ENCODE data around the gene WDR31.
"Not testable (repeated sequence)": the region's sequence is repeated elsewhere in the genome, so short reads cannot be mapped to it uniquely, and the experiment has no call there.

The WDR31 gene

GRCh38 chr9:113302792-113303418, 37.2 kb downstream of the WDR31 start, which contains the start of gene RNF183:
RNF183 (minus strand) TSS chr9:113303376; CDS start chr9:113298184, 5,192 bp downstream.
- no peak for TF ChIP-seq CTCF (conservative IDR thresholded peaks at IDR 0.05; ENCODE audit: low read depth, low read length)
- no peak for DNase-seq (ENCODE audit: low read depth)
- H3K4me3 ChIP-seq (ENCODE audit: low read length) = no peak within 1 kb of the TSS

DNA sequence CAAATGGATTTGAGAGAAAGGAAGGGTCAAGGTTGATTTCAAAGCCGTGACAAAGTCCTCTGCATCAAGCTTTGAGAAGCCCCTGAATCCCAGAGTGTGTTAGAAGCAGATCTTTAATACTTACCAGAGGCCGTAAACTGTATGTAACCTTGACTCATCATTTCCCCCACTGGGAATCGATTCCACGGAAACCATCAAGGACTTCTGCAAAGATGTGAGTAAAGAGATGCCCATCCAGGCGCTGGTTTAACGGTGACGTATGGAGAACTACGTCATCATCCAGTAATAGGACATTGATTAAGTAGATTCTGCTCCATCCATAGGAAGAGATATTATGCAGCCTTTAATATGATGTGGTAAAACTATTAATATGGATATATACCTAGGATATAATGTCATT, 38.5 kb downstream of the WDR31 start:
- DNase-seq (ENCODE audit: low read depth) = no peak
- no peak for TF ChIP-seq CTCF (conservative IDR thresholded peaks at IDR 0.05; ENCODE audit: low read depth, low read length)
- H3K4me3 ChIP-seq (ENCODE audit: low read length) = no peak overlapping the region

GRCh38 chr9:113299800-113300292, 40.2 kb downstream of the WDR31 start:
- no peak for TF ChIP-seq CTCF (conservative IDR thresholded peaks at IDR 0.05; ENCODE audit: low read depth, low read length)
- no peak for DNase-seq (ENCODE audit: low read depth)

GRCh38 chr9:113298924-113299770, 40.9 kb downstream of the WDR31 start:
- no peak for DNase-seq (ENCODE audit: low read depth)
- no peak for TF ChIP-seq CTCF (conservative IDR thresholded peaks at IDR 0.05; ENCODE audit: low read depth, low read length)
- no peak overlapping the region for H3K4me3 ChIP-seq (ENCODE audit: low read length)

More at GRCh38 chr9:113299800-113300292, 40.2 kb downstream of the WDR31 start:
- no peak overlapping the region for H3K4me3 ChIP-seq (ENCODE audit: low read length)

DNA sequence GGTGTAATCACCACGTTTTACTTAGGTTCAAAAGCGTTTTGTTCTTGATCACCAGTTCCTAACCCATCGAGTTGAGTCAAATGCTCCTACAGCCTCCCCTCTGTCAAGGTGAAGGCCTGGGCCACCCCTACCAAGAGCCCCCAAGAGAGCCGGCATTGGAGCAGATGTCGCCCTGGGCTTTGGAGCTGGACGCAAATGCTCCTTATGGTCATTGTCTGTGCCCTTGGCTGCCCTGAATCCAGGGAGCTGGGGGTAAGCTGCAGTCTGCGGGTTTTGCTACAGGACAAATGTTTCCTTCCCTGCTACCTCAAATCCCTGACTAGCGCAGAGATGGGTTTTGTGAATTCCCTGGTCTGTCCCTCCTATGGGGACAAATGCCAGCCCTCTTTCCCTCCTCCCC, 41.8 kb downstream of the WDR31 start:
- no peak for DNase-seq (ENCODE audit: low read depth)
- TF ChIP-seq CTCF (conservative IDR thresholded peaks at IDR 0.05; ENCODE audit: low read depth, low read length) = no peak
- H3K4me3 ChIP-seq (ENCODE audit: low read length) = no peak overlapping the region

DNA sequence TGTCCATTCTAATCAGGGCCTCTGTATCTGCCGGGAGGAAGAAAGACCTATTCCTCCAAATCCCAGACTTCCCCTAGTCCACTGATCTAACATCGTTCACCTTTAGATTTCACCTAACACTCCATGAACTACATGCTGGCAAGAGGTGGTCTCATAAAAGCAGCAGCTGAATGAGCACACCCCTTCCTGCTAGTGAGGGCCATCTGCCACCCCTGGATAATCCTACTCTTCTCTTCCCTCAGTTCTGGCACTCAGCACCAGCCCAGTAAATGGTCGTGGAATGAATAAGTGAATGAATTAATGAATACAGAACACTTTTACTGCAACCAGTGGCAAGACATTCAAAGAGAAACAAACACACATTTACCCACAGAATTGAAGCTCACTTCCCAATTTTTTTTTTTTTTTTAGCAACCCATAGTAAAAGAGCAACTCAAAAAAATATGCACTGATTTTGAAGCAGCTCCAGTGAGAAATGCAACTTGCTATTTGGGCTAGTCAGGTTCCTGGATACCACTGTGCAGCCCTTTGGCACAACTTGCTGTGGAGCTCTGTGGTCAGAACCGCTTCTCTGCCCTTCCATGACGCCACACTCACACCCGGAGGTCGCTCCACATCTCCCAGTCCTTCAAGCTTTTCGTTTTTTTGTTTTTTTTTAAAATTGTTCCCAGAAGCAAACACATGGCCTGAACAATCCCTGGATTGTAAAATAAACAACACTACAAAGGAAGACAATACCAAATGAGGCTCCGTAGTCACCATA, 43.1 kb downstream of the WDR31 start:
- no peak overlapping the region for H3K4me3 ChIP-seq (ENCODE audit: low read length)
- no peak for DNase-seq (ENCODE audit: low read depth)
- no peak for TF ChIP-seq CTCF (conservative IDR thresholded peaks at IDR 0.05; ENCODE audit: low read depth, low read length)

- DNase-seq (ENCODE audit: low read depth); H3K4me3 ChIP-seq (ENCODE audit: low read length): not testable (repeated sequence)
Observed at GRCh38 chr9:113296247-113296646, 43.8 kb downstream of the WDR31 start.

Data from retinal pigment epithelial cell (primary cell).